ENCODE data around the gene SLC38A2. TPM values are rescaled to one million over a fixed set of nuclear protein-coding genes. Genes with fewer than 3 reads are reported as not detected.

SLC38A2 gene
- total RNA-seq, 4 donors from 2014 or later, result 186 to 503 (median 368) TPM

DNA sequence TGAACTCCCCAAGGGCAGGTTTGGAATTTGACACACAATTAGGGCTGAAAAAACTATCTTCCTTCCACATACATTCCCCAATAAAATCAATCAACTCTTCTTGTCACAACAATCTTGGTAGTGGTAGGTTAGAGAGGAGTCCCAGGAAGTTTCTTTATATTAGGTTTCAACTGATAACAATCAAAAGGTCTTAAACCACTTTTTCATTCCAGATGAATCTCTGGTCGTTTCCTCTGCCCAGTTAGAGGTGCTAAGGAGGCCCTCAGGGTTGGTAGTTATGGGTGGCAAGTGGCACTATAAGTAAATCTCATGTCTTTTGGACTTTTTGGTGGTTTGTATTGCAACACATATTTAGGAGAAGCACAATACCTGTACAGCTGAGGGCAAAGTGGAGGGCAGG lies 1.7 kb upstream of the SLC38A2 start:
- TF ChIP-seq, protein P1, sequence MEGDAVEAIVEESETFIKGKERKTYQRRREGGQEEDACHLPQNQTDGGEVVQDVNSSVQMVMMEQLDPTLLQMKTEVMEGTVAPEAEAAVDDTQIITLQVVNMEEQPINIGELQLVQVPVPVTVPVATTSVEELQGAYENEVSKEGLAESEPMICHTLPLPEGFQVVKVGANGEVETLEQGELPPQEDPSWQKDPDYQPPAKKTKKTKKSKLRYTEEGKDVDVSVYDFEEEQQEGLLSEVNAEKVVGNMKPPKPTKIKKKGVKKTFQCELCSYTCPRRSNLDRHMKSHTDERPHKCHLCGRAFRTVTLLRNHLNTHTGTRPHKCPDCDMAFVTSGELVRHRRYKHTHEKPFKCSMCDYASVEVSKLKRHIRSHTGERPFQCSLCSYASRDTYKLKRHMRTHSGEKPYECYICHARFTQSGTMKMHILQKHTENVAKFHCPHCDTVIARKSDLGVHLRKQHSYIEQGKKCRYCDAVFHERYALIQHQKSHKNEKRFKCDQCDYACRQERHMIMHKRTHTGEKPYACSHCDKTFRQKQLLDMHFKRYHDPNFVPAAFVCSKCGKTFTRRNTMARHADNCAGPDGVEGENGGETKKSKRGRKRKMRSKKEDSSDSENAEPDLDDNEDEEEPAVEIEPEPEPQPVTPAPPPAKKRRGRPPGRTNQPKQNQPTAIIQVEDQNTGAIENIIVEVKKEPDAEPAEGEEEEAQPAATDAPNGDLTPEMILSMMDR (IDR thresholded peaks at IDR 0.05; ENCODE audit: low read depth), result no peak

DNA sequence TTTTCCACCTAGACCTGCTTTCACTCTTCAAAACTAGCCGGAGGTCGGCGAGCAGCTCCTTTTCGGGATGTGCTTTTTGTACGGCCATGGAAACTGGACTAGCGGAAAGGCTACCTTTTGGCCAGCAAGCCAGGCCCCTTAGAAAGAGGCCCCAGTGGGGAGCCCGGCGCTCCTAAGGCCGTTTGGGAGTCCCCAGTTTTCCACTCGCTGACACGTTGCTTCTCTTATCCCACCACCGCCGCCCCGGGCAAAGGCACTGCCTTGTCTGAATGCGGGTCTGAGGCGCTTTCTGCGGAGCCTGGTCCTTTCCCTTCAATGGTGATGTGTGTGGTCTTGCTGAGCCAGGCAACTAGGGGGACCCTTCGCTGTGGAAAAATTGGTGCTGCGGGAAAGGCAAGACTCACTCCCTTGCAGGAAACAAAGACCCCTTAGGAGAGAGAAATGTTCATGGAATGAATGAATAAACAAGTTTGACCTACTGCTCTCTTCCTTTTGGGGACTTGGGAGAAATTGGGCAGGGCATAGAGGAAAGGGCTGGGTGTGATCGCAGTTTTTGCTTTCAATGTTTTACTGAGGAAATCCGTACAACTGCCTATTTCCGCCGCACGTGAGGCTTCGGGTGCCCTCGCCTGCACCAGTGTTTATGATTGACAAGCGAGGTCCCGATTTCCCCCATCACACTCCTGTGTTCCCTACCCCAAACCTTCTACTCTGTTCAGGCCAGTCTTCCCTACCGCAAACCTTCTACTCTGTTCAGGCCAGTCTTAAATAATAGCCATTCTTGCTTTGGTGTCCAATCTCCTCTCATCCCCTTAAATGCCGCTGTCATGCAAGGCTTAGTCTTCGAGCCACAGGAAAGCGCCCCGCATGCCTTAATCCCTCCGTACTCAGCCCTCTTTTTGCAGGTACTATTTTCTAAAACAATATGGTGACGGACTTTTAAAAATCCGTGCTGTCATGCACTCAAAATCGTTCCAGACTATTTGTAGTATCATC lies 1.0 kb upstream of the SLC38A2 start:
- TF ChIP-seq, protein P1 (IDR thresholded peaks at IDR 0.05; ENCODE audit: low read depth), result no peak

DNA sequence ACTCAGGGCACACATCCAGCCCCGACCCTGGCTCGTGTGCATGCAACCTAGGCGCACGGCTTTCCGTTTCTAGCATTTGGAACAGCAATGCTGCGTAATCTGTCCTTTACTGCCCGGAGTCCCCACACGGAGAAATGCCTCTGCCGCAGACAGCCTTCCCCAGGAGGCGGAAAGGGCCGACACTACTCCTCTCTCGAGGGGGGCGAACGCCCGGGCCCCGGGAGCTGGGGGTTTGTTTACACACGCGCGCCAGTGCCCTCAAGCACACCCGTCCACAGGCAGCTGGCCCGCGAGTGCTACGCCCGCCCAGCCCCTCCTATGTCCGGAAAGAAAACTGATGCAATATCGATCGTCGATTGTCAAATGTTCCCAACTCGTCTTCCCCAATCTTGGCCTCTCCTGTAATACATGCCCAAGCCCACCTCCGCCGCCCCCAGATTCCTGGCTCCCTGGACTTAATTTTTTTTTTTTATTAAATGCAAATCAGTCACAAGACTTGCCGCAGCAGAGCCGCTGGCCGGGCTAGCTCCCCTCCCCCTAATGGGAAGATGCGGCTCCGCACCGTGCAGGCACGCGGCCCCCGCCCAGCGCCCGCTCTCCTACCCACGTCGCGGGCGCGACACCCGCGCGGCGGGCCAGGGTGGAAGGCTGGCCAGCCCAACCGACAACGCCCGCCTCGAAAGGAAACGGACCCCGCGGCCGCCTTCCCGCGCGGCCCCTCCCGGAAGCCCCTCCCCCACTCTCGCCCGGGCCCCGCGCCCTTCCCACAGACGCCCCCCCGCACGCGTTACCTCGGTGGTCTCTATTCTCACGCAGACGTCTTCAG lies 642 bp downstream of the SLC38A2 start:
- TF ChIP-seq, protein P1 (IDR thresholded peaks at IDR 0.05; ENCODE audit: low read depth), result no peak

- TF ChIP-seq, protein P1 (IDR thresholded peaks at IDR 0.05; ENCODE audit: low read depth), result no peak
These were observed 1.5 kb downstream of the SLC38A2 start for GRCh38 chr12:46370792-46371717.

DNA sequence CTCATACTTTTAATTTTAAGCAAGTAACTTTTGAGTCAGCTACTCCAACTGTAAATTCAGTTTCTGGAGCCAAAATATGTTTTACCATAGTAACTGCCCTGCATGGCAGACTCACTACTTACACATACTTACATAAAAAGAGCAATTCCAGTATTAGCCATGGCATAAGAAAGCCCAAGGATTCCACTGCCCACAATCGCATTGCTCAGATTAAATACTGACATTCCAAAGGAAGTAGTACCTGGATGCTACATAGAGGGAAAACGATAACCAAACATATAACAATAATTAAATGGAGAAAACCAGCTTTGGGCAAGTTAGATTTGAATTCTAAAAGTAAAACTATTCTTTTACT lies 2.2 kb downstream of the SLC38A2 start:
- TF ChIP-seq, protein P1 (IDR thresholded peaks at IDR 0.05; ENCODE audit: low read depth), result no peak

DNA sequence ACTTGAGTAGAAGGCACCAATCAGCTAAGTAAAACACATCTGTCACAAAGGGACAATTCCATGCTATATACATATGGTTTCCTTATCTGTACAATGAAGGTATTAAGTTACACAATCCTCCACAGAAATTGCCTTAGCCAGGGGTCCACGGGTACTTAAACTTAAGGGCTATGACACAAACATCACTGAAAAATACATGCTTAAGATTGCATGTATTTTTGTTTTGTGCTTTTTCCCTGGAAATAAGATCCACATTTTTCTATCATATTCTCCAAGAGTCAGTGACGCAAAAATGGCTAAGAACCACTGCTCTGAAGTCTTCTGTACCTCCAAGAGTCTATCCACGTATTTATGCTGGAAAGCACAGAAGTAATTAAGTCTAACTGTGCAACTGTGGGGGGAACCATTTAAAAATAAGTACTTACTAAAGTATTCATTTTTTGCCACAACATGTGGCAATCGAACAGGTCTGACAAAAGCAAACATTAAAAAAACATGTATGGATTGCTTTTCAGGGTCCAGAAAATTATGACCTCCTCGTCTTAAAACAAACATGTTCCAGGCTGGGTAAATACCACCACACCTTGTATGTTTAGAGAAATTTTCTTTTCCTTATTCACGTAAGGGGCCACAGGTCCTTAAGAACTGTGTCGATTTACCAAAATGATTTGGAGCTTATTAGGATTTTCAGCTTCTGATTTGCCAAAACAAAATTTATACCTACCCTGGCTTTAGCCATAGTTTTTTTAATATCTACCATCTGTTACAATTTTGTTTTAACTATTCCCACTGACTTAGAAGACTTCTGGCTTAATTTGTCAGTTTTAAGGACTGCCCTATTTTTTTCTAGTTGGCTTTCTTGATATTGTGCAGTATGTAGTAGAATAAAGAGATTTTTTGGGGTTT lies 2.8 kb downstream of the SLC38A2 start:
- TF ChIP-seq, protein P1 (IDR thresholded peaks at IDR 0.05; ENCODE audit: low read depth), result no peak
